Measurements from ENCODE around the gene KICS2. TPM values are rescaled to one million over a fixed set of nuclear protein-coding genes. Genes with fewer than 3 reads are reported as not detected.
A peak's percentile ranks its signal among the peaks of the same experiment; 100 is the strongest.

KICS2 gene
- polyA plus RNA-seq, 4 donors, result 1.3 to 5.6 (median 3.1) TPM

DNA sequence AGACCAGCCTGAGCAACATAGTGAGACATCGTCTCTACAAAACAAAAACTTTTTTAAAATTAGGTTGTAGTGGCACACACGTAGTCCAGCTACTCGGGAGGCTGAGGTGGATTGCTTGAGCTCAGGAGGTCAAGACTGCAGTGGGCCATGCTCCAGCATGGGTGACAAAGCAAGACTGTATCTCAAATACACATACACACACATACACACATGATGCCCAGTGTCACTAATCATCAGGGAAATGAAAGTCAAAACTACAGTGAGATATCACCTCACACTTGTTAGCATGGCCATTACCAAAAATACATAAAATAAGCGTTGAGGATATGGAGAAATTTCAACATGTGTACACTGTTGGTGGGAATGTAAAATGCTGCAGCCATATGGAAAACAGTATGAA lies 33.2 kb upstream of the KICS2 start:
- DNase-seq (no peak), FAIRE-seq (no peak)
- no peak overlapping the region for H3K27ac ChIP-seq (ENCODE audit: low read depth in 1 of 3, low read length in 2 of 3)
- H3K4me3 ChIP-seq (ENCODE audit: low read depth in 1 of 3, low read length in 3 of 3), result no peak overlapping the region
- H3K4me1 ChIP-seq (ENCODE audit: control insufficient read depth in 3 of 3, insufficient read depth in 2 of 3, low read depth in 1 of 3, low read length in 2 of 3), result no peaks in the 10 kb centered on the region
- H3K36me3 ChIP-seq (ENCODE audit: control insufficient read depth in 3 of 3, insufficient read depth in 2 of 3, low read depth in 1 of 3, low read length in 3 of 3), result no peaks in the 10 kb centered on the region
- no peaks in the 10 kb centered on the region for H3K9me3 ChIP-seq (ENCODE audit: control insufficient read depth in 2 of 2, insufficient read depth in 1 of 2, low read depth in 1 of 2, low read length in 1 of 2)
- 77 to 86% (median 77%) methylated on average over 4 of the region's 4 CpGs for WGBS, 3 donors
- H3K27me3 ChIP-seq (ENCODE audit: control insufficient read depth in 3 of 3, insufficient read depth in 3 of 3, low read length in 3 of 3), result no peaks in the 10 kb centered on the region

- H3K27ac ChIP-seq (ENCODE audit: low read depth in 1 of 3, low read length in 2 of 3), result no peak overlapping the region
- no peak overlapping the region for H3K4me3 ChIP-seq (ENCODE audit: low read depth in 1 of 3, low read length in 3 of 3)
- no peaks in the 10 kb centered on the region for H3K4me1 ChIP-seq (ENCODE audit: control insufficient read depth in 3 of 3, insufficient read depth in 2 of 3, low read depth in 1 of 3, low read length in 2 of 3)
- H3K36me3 ChIP-seq (ENCODE audit: control insufficient read depth in 3 of 3, insufficient read depth in 2 of 3, low read depth in 1 of 3, low read length in 3 of 3), result no peaks in the 10 kb centered on the region
- no peaks in the 10 kb centered on the region for H3K9me3 ChIP-seq (ENCODE audit: control insufficient read depth in 2 of 2, insufficient read depth in 1 of 2, low read depth in 1 of 2, low read length in 1 of 2)
- WGBS, 3 donors, result 4 to 34% (median 13%) methylated on average over 1 of the region's 1 CpG
- no peak for DNase-seq
- H3K27me3 ChIP-seq (ENCODE audit: control insufficient read depth in 3 of 3, insufficient read depth in 3 of 3, low read length in 3 of 3), result no peaks in the 10 kb centered on the region
- FAIRE-seq, result no peak
Observed at GRCh38 chr12:64253356-64253755, 31.3 kb upstream of the KICS2 start.

GRCh38 chr12:64252681-64253080 lies 30.6 kb upstream of the KICS2 start:
- Histone ChIP-seq H3K36me3 (ENCODE audit: control insufficient read depth in 3 of 3, insufficient read depth in 2 of 3, low read depth in 1 of 3, low read length in 3 of 3) (no peaks in the 10 kb centered on the region), H3K9me3 (ENCODE audit: control insufficient read depth in 2 of 2, insufficient read depth in 1 of 2, low read depth in 1 of 2, low read length in 1 of 2) (no peaks in the 10 kb centered on the region), H3K4me3 (ENCODE audit: low read depth in 1 of 3, low read length in 3 of 3) (no peak overlapping the region), H3K27me3 (ENCODE audit: control insufficient read depth in 3 of 3, insufficient read depth in 3 of 3, low read length in 3 of 3) (no peaks in the 10 kb centered on the region), H3K27ac (ENCODE audit: low read depth in 1 of 3, low read length in 2 of 3) (no peak overlapping the region), H3K4me1 (ENCODE audit: control insufficient read depth in 3 of 3, insufficient read depth in 2 of 3, low read depth in 1 of 3, low read length in 2 of 3) (no peaks in the 10 kb centered on the region)
- WGBS, 3 donors, result 56 to 83% (median 79%) methylated on average over 3 of the region's 3 CpGs
- no peak for DNase-seq
- FAIRE-seq, result no peak

- FAIRE-seq (no peak), DNase-seq (no peak)
- Histone ChIP-seq H3K27ac (ENCODE audit: low read depth in 1 of 3, low read length in 2 of 3) (no peak overlapping the region), H3K9me3 (ENCODE audit: control insufficient read depth in 2 of 2, insufficient read depth in 1 of 2, low read depth in 1 of 2, low read length in 1 of 2) (no peaks in the 10 kb centered on the region), H3K27me3 (ENCODE audit: control insufficient read depth in 3 of 3, insufficient read depth in 3 of 3, low read length in 3 of 3) (no peaks in the 10 kb centered on the region), H3K36me3 (ENCODE audit: control insufficient read depth in 3 of 3, insufficient read depth in 2 of 3, low read depth in 1 of 3, low read length in 3 of 3) (no peaks in the 10 kb centered on the region), H3K4me3 (ENCODE audit: low read depth in 1 of 3, low read length in 3 of 3) (no peak overlapping the region), H3K4me1 (ENCODE audit: control insufficient read depth in 3 of 3, insufficient read depth in 2 of 3, low read depth in 1 of 3, low read length in 2 of 3) (no peaks in the 10 kb centered on the region)
- 79 to 91% (median 87%) methylated on average over 4 of the region's 4 CpGs for WGBS, 3 donors
Observed at GRCh38 chr12:64243809-64244208, 21.7 kb upstream of the KICS2 start.

DNA sequence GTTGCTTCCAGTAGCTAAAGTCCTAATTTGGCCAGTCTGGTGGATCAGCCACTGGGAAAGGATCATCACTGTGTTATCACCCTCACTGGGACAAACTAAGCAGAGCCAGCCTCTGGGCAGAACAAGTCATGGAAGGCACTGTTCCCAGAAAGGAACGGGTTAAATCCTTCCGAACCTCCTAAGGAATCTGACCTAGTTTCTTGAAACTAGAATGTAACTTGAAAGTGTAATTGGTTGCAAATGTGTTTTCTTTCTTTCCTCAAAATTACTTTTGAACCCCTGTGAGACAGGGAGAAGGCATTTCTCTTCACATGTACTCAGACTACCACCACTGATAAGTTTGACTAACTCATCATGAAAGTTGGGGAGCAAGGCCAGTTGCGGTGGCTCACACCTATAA lies 18.7 kb upstream of the KICS2 start:
- no peaks in the 10 kb centered on the region for H3K9me3 ChIP-seq (ENCODE audit: control insufficient read depth in 2 of 2, insufficient read depth in 1 of 2, low read depth in 1 of 2, low read length in 1 of 2)
- 81 to 92% (median 85%) methylated on average over 3 of the region's 3 CpGs for WGBS, 3 donors
- no peak overlapping the region for H3K27ac ChIP-seq (ENCODE audit: low read depth in 1 of 3, low read length in 2 of 3)
- H3K4me3 ChIP-seq (ENCODE audit: low read depth in 1 of 3, low read length in 3 of 3), result no peak overlapping the region
- FAIRE-seq, result no peak
- no peaks in the 10 kb centered on the region for H3K36me3 ChIP-seq (ENCODE audit: control insufficient read depth in 3 of 3, insufficient read depth in 2 of 3, low read depth in 1 of 3, low read length in 3 of 3)
- DNase-seq, result no peak
- H3K4me1 ChIP-seq (ENCODE audit: control insufficient read depth in 3 of 3, insufficient read depth in 2 of 3, low read depth in 1 of 3, low read length in 2 of 3), result no peaks in the 10 kb centered on the region
- no peaks in the 10 kb centered on the region for H3K27me3 ChIP-seq (ENCODE audit: control insufficient read depth in 3 of 3, insufficient read depth in 3 of 3, low read length in 3 of 3)

DNA sequence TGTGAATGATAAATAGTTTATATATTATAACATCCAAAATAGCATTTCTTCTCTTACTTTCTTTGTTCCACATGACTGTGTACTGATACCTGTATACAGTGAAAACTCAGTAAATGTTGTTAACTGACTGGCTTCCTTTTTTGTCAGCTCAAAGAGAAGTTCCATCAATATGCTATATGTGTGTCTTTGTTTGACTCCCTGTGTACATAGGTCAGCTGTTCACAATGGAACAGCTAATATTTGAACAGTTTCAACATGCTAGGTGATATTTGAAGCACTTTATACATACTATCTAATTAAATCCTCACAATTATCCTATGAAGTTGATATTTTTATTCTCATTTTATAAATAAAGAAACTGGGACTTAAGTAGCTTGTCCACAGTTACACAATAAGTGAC lies 15.3 kb upstream of the KICS2 start:
- DNase-seq, result no peak
- no peak for FAIRE-seq
- no peaks in the 10 kb centered on the region for H3K36me3 ChIP-seq (ENCODE audit: control insufficient read depth in 3 of 3, insufficient read depth in 2 of 3, low read depth in 1 of 3, low read length in 3 of 3)

DNA sequence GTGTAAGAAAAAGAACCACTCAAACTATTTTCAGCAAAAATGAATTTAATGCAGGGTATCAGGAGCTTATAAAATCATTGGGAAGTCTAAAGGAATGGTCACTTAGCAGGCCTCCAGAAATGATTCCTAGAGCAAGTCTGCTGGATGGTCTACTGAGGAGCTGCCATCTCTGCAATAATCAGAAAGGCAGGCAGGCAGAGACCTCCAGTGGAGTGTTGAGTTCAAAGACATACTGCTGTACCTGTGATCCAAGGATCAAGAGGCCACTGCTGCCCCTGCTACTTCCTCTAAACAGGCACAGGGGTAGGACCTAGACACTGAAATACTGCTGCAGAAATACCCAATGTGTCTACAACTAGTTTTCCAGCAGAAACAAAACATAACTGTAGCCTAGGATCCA lies 14.5 kb upstream of the KICS2 start:
- H3K27ac ChIP-seq (ENCODE audit: low read depth in 1 of 3, low read length in 2 of 3), result no peak overlapping the region
- H3K4me3 ChIP-seq (ENCODE audit: low read depth in 1 of 3, low read length in 3 of 3), result no peak overlapping the region
- no peaks in the 10 kb centered on the region for H3K27me3 ChIP-seq (ENCODE audit: control insufficient read depth in 3 of 3, insufficient read depth in 3 of 3, low read length in 3 of 3)
- H3K36me3 ChIP-seq (ENCODE audit: control insufficient read depth in 3 of 3, insufficient read depth in 2 of 3, low read depth in 1 of 3, low read length in 3 of 3), result no peaks in the 10 kb centered on the region
- peak in 1 of 2 donors; percentile 29 for DNase-seq
- H3K9me3 ChIP-seq (ENCODE audit: control insufficient read depth in 2 of 2, insufficient read depth in 1 of 2, low read depth in 1 of 2, low read length in 1 of 2), result no peaks in the 10 kb centered on the region
- FAIRE-seq, result no peak
- H3K4me1 ChIP-seq (ENCODE audit: control insufficient read depth in 3 of 3, insufficient read depth in 2 of 3, low read depth in 1 of 3, low read length in 2 of 3), result no peaks in the 10 kb centered on the region

More for the DNA sequence above, 15.3 kb upstream of the KICS2 start:
- H3K4me1 ChIP-seq (ENCODE audit: control insufficient read depth in 3 of 3, insufficient read depth in 2 of 3, low read depth in 1 of 3, low read length in 2 of 3), result no peaks in the 10 kb centered on the region
- H3K27ac ChIP-seq (ENCODE audit: low read depth in 1 of 3, low read length in 2 of 3), result no peak overlapping the region
- no peaks in the 10 kb centered on the region for H3K9me3 ChIP-seq (ENCODE audit: control insufficient read depth in 2 of 2, insufficient read depth in 1 of 2, low read depth in 1 of 2, low read length in 1 of 2)
- H3K27me3 ChIP-seq (ENCODE audit: control insufficient read depth in 3 of 3, insufficient read depth in 3 of 3, low read length in 3 of 3), result no peaks in the 10 kb centered on the region
- H3K4me3 ChIP-seq (ENCODE audit: low read depth in 1 of 3, low read length in 3 of 3), result no peak overlapping the region

DNA sequence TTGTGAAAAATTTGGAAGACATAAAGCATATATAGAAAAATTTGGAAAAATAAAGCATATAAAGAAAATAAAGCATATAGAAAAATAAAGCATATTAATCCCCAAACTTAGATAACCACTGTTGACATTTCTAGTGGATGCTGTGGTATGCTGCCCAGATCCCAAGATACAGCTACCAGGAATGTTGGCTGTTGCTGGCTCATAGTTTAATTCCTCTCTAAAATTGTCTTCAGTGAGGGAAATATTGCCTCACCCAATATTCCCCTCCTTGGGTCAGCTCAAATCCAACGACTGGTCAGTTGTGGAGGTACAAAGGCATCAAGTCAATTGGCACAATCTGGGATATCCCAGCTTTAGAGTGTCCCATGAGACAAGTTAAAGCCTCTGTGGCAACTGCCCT lies 10.1 kb upstream of the KICS2 start:
- no peak for FAIRE-seq
- H3K4me1 ChIP-seq (ENCODE audit: control insufficient read depth in 3 of 3, insufficient read depth in 2 of 3, low read depth in 1 of 3, low read length in 2 of 3), result no peaks in the 10 kb centered on the region

GRCh38 chr12:64229796-64230195 lies 7.7 kb upstream of the KICS2 start:
- no peak overlapping the region for H3K27ac ChIP-seq (ENCODE audit: low read depth in 1 of 3, low read length in 2 of 3)
- H3K9me3 ChIP-seq (ENCODE audit: control insufficient read depth in 2 of 2, insufficient read depth in 1 of 2, low read depth in 1 of 2, low read length in 1 of 2), result no peaks in the 10 kb centered on the region
- H3K36me3 ChIP-seq (ENCODE audit: control insufficient read depth in 3 of 3, insufficient read depth in 2 of 3, low read depth in 1 of 3, low read length in 3 of 3), result no peaks in the 10 kb centered on the region
- H3K4me3 ChIP-seq (ENCODE audit: low read depth in 1 of 3, low read length in 3 of 3), result no peak overlapping the region
- WGBS, 3 donors, result 89% methylated on average over 5 of the region's 5 CpGs
- H3K27me3 ChIP-seq (ENCODE audit: control insufficient read depth in 3 of 3, insufficient read depth in 3 of 3, low read length in 3 of 3), result peaks cover 0 to 2% (median 0%) of the 10 kb centered on the region in 3 donors
- FAIRE-seq (no peak), DNase-seq (no peak)
- no peaks in the 10 kb centered on the region for H3K4me1 ChIP-seq (ENCODE audit: control insufficient read depth in 3 of 3, insufficient read depth in 2 of 3, low read depth in 1 of 3, low read length in 2 of 3)

More for the DNA sequence above, 10.1 kb upstream of the KICS2 start:
- Histone ChIP-seq H3K36me3 (ENCODE audit: control insufficient read depth in 3 of 3, insufficient read depth in 2 of 3, low read depth in 1 of 3, low read length in 3 of 3) (no peaks in the 10 kb centered on the region), H3K4me3 (ENCODE audit: low read depth in 1 of 3, low read length in 3 of 3) (no peak overlapping the region), H3K9me3 (ENCODE audit: control insufficient read depth in 2 of 2, insufficient read depth in 1 of 2, low read depth in 1 of 2, low read length in 1 of 2) (no peaks in the 10 kb centered on the region), H3K27me3 (ENCODE audit: control insufficient read depth in 3 of 3, insufficient read depth in 3 of 3, low read length in 3 of 3) (peaks cover 0 to 2% (median 0%) of the 10 kb centered on the region in 3 donors), H3K27ac (ENCODE audit: low read depth in 1 of 3, low read length in 2 of 3) (no peak overlapping the region)
- WGBS, 3 donors, result 79 to 91% (median 91%) methylated on average over 1 of the region's 1 CpG
- no peak for DNase-seq

Data from small intestine (tissue), 7 donors.